HUES48 (cell line): ENCODE results near the gene NUP210.
"Not testable (repeated sequence)": the region's sequence is repeated elsewhere in the genome, so short reads cannot be mapped to it uniquely, and the experiment has no call there.

Source experiments
- H3K27ac ChIP-seq: one replicate; pipeline ENCODE4 v1.7.0; 2013; ENCODE audit warnings: low read depth, low read length, inconsistent platforms
- H3K27me3 ChIP-seq: 2 replicates; pipeline ENCODE4 v1.6.1; 2013; ENCODE audit warnings: mild to moderate bottlenecking, low read length; ENCODE audit not compliant: control insufficient read depth, insufficient read depth
- H3K36me3 ChIP-seq: 2 replicates; pipeline ENCODE4 v1.6.1; 2013; ENCODE audit warnings: low read length; ENCODE audit not compliant: control insufficient read depth, insufficient read depth
- H3K4me1 ChIP-seq: 2 replicates; pipeline ENCODE4 v1.6.1; 2013; ENCODE audit warnings: mild to moderate bottlenecking, low read length; ENCODE audit not compliant: control insufficient read depth, insufficient read depth
- H3K4me3 ChIP-seq: 2 replicates; pipeline ENCODE4 v1.5.1; 2013; ENCODE audit warnings: mild to moderate bottlenecking, low read depth, low read length
- H3K9ac ChIP-seq: 2 replicates; pipeline ENCODE4 v1.6.1; 2013; ENCODE audit warnings: mild to moderate bottlenecking, low read depth, low read length, moderate library complexity
- H3K9me3 ChIP-seq: 2 replicates; pipeline ENCODE4 v1.6.1; 2013; ENCODE audit warnings: low read length; ENCODE audit not compliant: control insufficient read depth, insufficient read depth

The NUP210 gene

DNA sequence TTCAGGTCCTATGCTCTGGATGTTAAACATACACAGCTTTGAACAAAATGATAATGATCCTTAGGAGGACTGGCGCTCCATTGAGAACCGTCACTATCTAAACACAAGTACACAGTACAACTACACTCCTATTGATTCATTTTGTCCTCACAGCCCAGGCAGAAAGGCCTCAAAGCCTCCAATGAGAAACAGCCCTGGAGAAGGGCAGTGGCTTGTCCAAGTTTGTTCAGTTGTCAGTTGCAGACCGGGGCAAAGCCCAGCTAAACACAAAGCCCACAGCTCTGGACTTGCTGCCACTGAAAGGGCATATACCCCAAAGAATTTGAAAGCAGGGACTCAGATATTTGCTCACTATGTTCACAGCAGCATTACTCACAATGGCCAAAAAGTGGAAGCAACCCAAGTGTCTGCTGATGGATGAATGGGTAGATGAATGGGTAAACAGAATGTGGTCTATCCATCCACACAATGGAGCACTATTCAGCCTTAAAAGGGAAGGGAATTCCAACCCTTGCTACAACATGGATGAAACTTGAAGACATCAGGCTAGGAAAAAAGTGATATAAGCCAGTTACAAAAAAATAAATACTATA is 34.7 kb downstream of the NUP210 start:
- H3K27me3 ChIP-seq = no peaks in the 10 kb centered on the region
- no peaks in the 10 kb centered on the region for H3K9me3 ChIP-seq
- no peak overlapping the region for H3K9ac ChIP-seq
- H3K27ac ChIP-seq = no peak overlapping the region
- no peak overlapping the region for H3K4me3 ChIP-seq
- H3K4me1 ChIP-seq = no peaks in the 10 kb centered on the region
- peaks cover 75% of the 10 kb centered on the region for H3K36me3 ChIP-seq

GRCh38 chr3:13380971-13381370 is 39.2 kb downstream of the NUP210 start:
- Histone ChIP-seq H3K9me3 (no peaks in the 10 kb centered on the region), H3K4me1 (no peaks in the 10 kb centered on the region), H3K27ac (no peak overlapping the region), H3K9ac (no peak overlapping the region), H3K4me3 (no peak overlapping the region), H3K36me3 (peaks cover 55% of the 10 kb centered on the region), H3K27me3 (no peaks in the 10 kb centered on the region)

- H3K27me3 ChIP-seq = no peaks in the 10 kb centered on the region
- H3K27ac ChIP-seq = no peak overlapping the region
- H3K36me3 ChIP-seq = peaks cover 54% of the 10 kb centered on the region
- H3K9ac ChIP-seq = no peak overlapping the region
- H3K4me3 ChIP-seq = no peak overlapping the region
- no peaks in the 10 kb centered on the region for H3K4me1 ChIP-seq
- H3K9me3 ChIP-seq = no peaks in the 10 kb centered on the region
Observed at GRCh38 chr3:13379201-13379830, 40.8 kb downstream of the NUP210 start.

DNA sequence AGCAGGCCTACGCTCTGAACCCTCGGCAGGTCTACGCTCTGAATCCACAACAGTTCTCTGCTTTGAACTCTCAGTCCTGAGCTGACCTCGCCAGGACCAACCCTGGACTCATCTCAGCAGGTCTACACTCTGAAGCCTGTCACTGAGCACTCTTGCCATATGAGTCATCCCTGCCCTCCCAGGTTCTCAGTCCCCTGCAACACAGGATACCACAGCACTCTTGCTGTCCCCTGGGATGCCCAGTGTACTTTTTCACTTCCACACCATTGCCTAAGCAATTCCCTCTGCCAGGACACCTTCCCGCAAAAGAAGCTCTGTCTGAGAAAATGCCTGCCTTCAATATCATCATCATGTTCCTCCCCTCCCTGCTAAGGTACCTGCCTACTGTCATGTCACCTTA is 42.0 kb downstream of the NUP210 start:
- Histone ChIP-seq H3K27ac (no peak overlapping the region), H3K27me3 (no peaks in the 10 kb centered on the region), H3K36me3 (peaks cover 63% of the 10 kb centered on the region), H3K4me3 (no peak overlapping the region), H3K9ac (no peak overlapping the region), H3K9me3 (no peaks in the 10 kb centered on the region), H3K4me1 (no peaks in the 10 kb centered on the region)

DNA sequence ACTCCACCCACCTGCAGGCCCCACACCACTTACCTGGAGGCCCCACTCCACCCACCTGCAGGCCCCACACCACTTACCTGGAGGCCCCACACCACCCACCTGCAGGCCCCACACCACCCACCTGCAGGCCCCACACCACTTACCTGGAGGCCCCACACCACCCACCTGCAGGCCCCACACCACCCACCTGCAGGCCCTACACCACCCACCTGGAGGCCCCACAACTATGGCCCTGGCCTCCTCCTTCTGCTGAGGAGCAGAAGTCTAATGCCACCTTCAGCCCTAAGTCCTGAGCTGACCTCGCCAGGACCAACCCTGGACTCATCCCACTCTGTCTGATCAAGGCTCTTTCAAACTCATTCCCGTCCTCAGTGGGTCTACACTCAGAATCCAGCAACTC is 42.4 kb downstream of the NUP210 start:
- not testable (repeated sequence) for H3K4me3 ChIP-seq, H3K9ac ChIP-seq, H3K27ac ChIP-seq, H3K9me3 ChIP-seq, H3K27me3 ChIP-seq, H3K4me1 ChIP-seq
- peaks cover 63% of the 10 kb centered on the region for H3K36me3 ChIP-seq

GRCh38 chr3:13377021-13377420 is 43.1 kb downstream of the NUP210 start:
- Histone ChIP-seq H3K36me3 (peaks cover 67% of the 10 kb centered on the region), H3K4me1 (no peaks in the 10 kb centered on the region), H3K27me3 (no peaks in the 10 kb centered on the region), H3K27ac (no peak overlapping the region), H3K9ac (no peak overlapping the region), H3K4me3 (no peak overlapping the region), H3K9me3 (no peaks in the 10 kb centered on the region)

GRCh38 chr3:13376091-13376490 is 44.0 kb downstream of the NUP210 start:
- no peaks in the 10 kb centered on the region for H3K27me3 ChIP-seq
- no peak overlapping the region for H3K27ac ChIP-seq
- H3K4me3 ChIP-seq = no peak overlapping the region
- H3K4me1 ChIP-seq = no peaks in the 10 kb centered on the region
- peaks cover 71% of the 10 kb centered on the region for H3K36me3 ChIP-seq
- H3K9ac ChIP-seq = no peak overlapping the region
- no peaks in the 10 kb centered on the region for H3K9me3 ChIP-seq

GRCh38 chr3:13375464-13375863 is 44.7 kb downstream of the NUP210 start:
- Histone ChIP-seq H3K4me3 (no peak overlapping the region), H3K9ac (no peak overlapping the region), H3K27me3 (no peaks in the 10 kb centered on the region), H3K4me1 (no peaks in the 10 kb centered on the region), H3K9me3 (no peaks in the 10 kb centered on the region), H3K36me3 (peaks cover 71% of the 10 kb centered on the region), H3K27ac (no peak overlapping the region)

DNA sequence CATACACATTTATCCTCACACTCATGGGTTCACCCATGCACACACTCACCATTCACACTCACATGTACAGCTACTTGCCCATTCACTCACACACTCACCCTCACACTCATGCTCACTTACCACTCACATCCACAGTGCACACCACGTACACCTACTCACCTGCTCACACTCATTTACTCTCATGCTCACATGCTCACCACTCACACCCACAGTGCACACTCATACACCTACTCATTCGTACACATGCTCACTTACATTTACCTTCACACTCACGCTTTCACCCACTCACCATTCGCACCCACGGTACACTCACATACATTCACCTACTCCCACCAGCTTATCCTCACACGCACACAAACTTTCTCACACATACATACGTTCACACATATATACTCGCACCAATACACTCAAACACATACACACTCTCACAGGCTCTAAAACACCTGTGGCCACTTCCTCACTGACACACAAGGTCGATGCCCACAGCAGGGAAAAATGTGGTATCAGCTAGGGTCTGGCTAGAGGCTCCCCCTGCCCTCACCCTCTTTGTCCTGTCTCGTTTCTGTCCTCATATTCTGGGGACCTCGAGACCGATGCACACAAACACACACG is 46.0 kb downstream of the NUP210 start:
- Histone ChIP-seq H3K9ac (no peak overlapping the region), H3K27me3 (no peaks in the 10 kb centered on the region), H3K4me1 (no peaks in the 10 kb centered on the region), H3K4me3 (no peak overlapping the region), H3K9me3 (no peaks in the 10 kb centered on the region), H3K27ac (no peak overlapping the region), H3K36me3 (peaks cover 67% of the 10 kb centered on the region)

GRCh38 chr3:13372656-13373055 is 47.5 kb downstream of the NUP210 start:
- Histone ChIP-seq H3K4me1 (no peaks in the 10 kb centered on the region), H3K4me3 (no peak overlapping the region), H3K27me3 (no peaks in the 10 kb centered on the region), H3K9me3 (no peaks in the 10 kb centered on the region), H3K27ac (no peak overlapping the region), H3K36me3 (peaks cover 55% of the 10 kb centered on the region), H3K9ac (no peak overlapping the region)

DNA sequence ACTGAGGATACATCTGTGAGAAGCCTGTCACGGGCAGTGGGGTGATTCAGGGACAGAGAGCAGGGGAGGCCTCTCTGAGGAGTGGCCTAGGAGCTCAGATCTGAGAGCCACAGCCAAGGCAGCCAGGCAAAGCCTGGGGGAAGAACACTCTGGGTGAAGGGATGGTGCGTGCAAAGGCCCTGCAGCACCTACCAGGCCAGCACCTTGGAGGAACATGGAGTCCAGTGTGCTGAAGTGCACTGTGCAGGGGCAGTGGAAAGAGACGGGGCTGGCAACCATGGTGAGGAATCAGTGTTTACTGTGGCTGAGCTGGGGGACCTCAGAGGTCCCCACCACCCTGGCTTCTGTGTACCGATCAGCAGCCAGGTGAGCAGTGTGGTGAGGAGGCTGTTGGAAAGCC is 48.0 kb downstream of the NUP210 start:
- no peak overlapping the region for H3K27ac ChIP-seq
- no peaks in the 10 kb centered on the region for H3K4me1 ChIP-seq
- no peaks in the 10 kb centered on the region for H3K27me3 ChIP-seq
- no peaks in the 10 kb centered on the region for H3K9me3 ChIP-seq
- H3K9ac ChIP-seq = no peak overlapping the region
- H3K4me3 ChIP-seq = no peak overlapping the region
- H3K36me3 ChIP-seq = peaks cover 55% of the 10 kb centered on the region
